IgD-negative memory B cell (primary cell): Measurements from ENCODE around the gene NXPH3. TPM values are rescaled to one million over a fixed set of nuclear protein-coding genes. Genes with fewer than 3 reads are reported as not detected.

Experiments
- H3K27ac Mint-ChIP-seq, 3 donors: one replicate each; pipeline ENCODE4 v1.8.0; 2020 to 2022; ENCODE audit warnings: mild to moderate bottlenecking in 3 of 3, mixed read lengths in 3 of 3, moderate library complexity in 1 of 3
- H3K27me3 Mint-ChIP-seq: one replicate; pipeline ENCODE4 v1.8.0; 2021; ENCODE audit warnings: mixed read lengths
- H3K36me3 Mint-ChIP-seq: one replicate; pipeline ENCODE4 v1.8.0; 2020; ENCODE audit warnings: mild to moderate bottlenecking, mixed read lengths
- H3K4me1 Mint-ChIP-seq, 3 donors: one replicate each; pipeline ENCODE4 v1.8.0; 2020 to 2022; ENCODE audit warnings: mixed read lengths in 3 of 3, mild to moderate bottlenecking in 1 of 3
- H3K4me3 Mint-ChIP-seq, 4 donors: one replicate each; pipeline ENCODE4 v1.8.0; 2020 to 2022; ENCODE audit warnings: mild to moderate bottlenecking in 4 of 4, mixed read lengths in 4 of 4, moderate library complexity in 3 of 4
- H3K9me3 Mint-ChIP-seq, 3 donors: one replicate each; pipeline ENCODE4 v1.8.0; 2020 to 2021; ENCODE audit warnings: mixed read lengths in 3 of 3, mild to moderate bottlenecking in 1 of 3
- polyA plus RNA-seq: library from polyadenylated mRNA; unstranded; fragments of 300-500 nt; fragmentation: Illumina TruSeq; gene quantifications from one replicate; pipeline ENCODE4 v1.2.3, GENCODE V29; 2021

Gene NXPH3
- polyA plus RNA-seq, 1 donor from 2014 or later: not detected

GRCh38 chr17:49603720-49604119 is 28.0 kb downstream of the NXPH3 start:
- Mint-ChIP-seq H3K27ac (no peak overlapping the region), H3K4me1 (no peaks in the 10 kb centered on the region), H3K4me3 (no peak overlapping the region), H3K27me3 (no peaks in the 10 kb centered on the region), H3K9me3 (no peaks in the 10 kb centered on the region), H3K36me3 (peaks cover 2% of the 10 kb centered on the region)

- H3K27ac Mint-ChIP-seq: no peak overlapping the region
- no peaks in the 10 kb centered on the region for H3K27me3 Mint-ChIP-seq
- peaks cover 2% of the 10 kb centered on the region for H3K36me3 Mint-ChIP-seq
- no peaks in the 10 kb centered on the region for H3K9me3 Mint-ChIP-seq
- H3K4me1 Mint-ChIP-seq: peaks cover 0 to under 1% (median 0%) of the 10 kb centered on the region in 3 donors
- no peak overlapping the region for H3K4me3 Mint-ChIP-seq
These were observed 28.7 kb downstream of the NXPH3 start for GRCh38 chr17:49604314-49604869.

DNA sequence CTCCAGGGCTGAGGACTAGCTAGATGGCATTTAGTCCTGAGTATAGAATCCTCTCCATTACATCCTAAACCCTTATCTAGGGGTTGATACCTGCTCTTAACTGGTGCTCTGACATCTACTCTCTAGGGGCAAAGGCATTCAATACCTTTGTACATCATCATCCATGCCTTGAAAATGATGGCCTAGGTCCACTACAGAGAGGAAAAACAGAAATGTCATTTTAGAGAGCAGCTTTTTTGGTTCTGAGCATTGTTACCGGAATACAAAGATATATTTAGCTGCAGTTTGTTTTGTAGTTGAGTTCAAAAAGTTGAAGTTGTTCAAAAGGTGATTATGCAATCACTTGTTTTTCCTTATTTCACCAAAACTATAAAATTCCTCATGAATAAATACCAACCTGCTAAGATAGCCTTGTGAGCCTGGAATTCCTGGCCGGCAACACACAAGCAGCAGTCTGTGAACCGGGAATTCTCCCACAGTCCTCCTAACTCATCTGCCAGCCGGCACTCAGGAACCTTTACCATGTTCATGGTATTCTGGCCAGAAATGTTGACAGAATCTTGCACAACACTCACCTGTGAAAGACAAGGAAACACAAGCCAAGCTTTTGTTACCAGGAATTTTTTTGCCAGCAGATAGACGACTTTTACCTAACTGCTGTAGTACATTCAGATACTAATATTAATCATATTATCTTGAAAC is 35.4 kb downstream of the NXPH3 start:
- H3K27ac Mint-ChIP-seq: no peak overlapping the region
- no peaks in the 10 kb centered on the region for H3K27me3 Mint-ChIP-seq
- H3K9me3 Mint-ChIP-seq: no peaks in the 10 kb centered on the region
- no peak overlapping the region for H3K4me3 Mint-ChIP-seq
- peaks cover 1% of the 10 kb centered on the region for H3K36me3 Mint-ChIP-seq
- peaks cover 0 to 2% (median 0%) of the 10 kb centered on the region in 3 donors for H3K4me1 Mint-ChIP-seq

GRCh38 chr17:49612726-49613125 is 37.1 kb downstream of the NXPH3 start:
- H3K27ac Mint-ChIP-seq: no peak overlapping the region
- no peaks in the 10 kb centered on the region for H3K9me3 Mint-ChIP-seq
- peaks cover 1% of the 10 kb centered on the region for H3K36me3 Mint-ChIP-seq
- H3K4me1 Mint-ChIP-seq: peaks cover 0 to 2% (median 0%) of the 10 kb centered on the region in 3 donors
- H3K27me3 Mint-ChIP-seq: no peaks in the 10 kb centered on the region
- H3K4me3 Mint-ChIP-seq: no peak overlapping the region

GRCh38 chr17:49613182-49613800 is 37.6 kb downstream of the NXPH3 start:
- H3K27me3 Mint-ChIP-seq: no peaks in the 10 kb centered on the region
- H3K4me3 Mint-ChIP-seq: no peak overlapping the region
- no peak overlapping the region for H3K27ac Mint-ChIP-seq
- H3K36me3 Mint-ChIP-seq: peaks cover 1% of the 10 kb centered on the region
- H3K4me1 Mint-ChIP-seq: peaks cover 0 to 2% (median 0%) of the 10 kb centered on the region in 3 donors
- H3K9me3 Mint-ChIP-seq: no peaks in the 10 kb centered on the region

GRCh38 chr17:49616086-49616485 is 40.4 kb downstream of the NXPH3 start:
- Mint-ChIP-seq H3K4me3 (no peak overlapping the region), H3K9me3 (no peaks in the 10 kb centered on the region), H3K27ac (no peak overlapping the region), H3K4me1 (no peaks in the 10 kb centered on the region), H3K27me3 (no peaks in the 10 kb centered on the region), H3K36me3 (peaks cover 4% of the 10 kb centered on the region)

DNA sequence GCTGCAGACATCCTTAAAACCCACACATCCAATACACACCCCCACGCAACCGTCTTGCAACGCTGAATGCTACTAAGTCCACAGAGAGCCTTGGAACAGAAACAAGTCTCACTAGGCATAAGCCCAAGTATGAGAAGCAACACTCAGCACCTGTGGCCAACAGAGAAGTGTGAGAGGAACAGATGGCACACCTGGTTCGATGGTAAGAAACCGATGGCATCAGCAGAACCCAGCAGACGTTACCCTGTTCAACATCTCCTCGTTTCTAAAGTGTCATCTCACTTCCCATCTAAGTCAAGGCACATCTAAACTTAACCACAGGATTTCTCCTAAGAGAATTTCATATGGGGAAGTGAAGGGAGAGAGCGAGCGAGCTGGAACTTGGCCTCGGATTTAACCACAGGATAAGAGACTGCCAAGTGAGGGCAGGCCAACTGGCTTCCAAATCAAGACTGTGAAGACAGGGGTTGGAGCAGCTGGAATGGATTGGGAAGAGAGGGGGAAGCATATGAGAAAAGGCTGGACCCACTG is 41.0 kb downstream of the NXPH3 start:
- H3K36me3 Mint-ChIP-seq: peaks cover 7% of the 10 kb centered on the region
- H3K9me3 Mint-ChIP-seq: no peaks in the 10 kb centered on the region
- H3K4me1 Mint-ChIP-seq: no peaks in the 10 kb centered on the region
- H3K27me3 Mint-ChIP-seq: no peaks in the 10 kb centered on the region
- H3K27ac Mint-ChIP-seq: peak overlapping the region in 1 of 3 donors; percentile 26
- peak overlapping the region in 1 of 4 donors; percentile 12 for H3K4me3 Mint-ChIP-seq

GRCh38 chr17:49618028-49618611 is 42.4 kb downstream of the NXPH3 start:
- Mint-ChIP-seq H3K27ac (no peak overlapping the region), H3K27me3 (no peaks in the 10 kb centered on the region), H3K4me3 (no peak overlapping the region), H3K36me3 (peaks cover 10% of the 10 kb centered on the region), H3K9me3 (no peaks in the 10 kb centered on the region), H3K4me1 (no peaks in the 10 kb centered on the region)

DNA sequence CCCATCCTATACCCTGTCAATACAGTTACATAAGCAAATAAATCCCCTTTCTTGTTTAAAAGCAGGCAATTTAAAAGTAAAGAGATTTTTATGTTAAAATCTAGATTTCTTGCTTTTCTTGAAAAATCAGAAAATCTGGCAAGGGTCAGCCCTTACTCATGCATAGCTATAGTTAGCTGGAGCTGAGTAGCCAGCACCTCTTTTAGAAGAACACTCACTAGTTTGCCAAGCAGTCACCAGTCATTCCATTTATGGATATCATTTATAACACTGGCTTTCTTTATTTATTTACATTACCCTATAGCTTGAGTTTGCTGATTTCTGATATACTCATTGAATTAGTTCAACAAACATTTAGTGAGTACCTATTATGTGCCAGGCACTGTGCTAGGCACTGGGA is 45.7 kb downstream of the NXPH3 start:
- Mint-ChIP-seq H3K27me3 (no peaks in the 10 kb centered on the region), H3K36me3 (peaks cover 11% of the 10 kb centered on the region), H3K4me3 (no peak overlapping the region), H3K4me1 (peaks cover 0 to 5% (median 2%) of the 10 kb centered on the region in 3 donors), H3K9me3 (no peaks in the 10 kb centered on the region), H3K27ac (no peak overlapping the region)

GRCh38 chr17:49621946-49622529 is 46.4 kb downstream of the NXPH3 start:
- Mint-ChIP-seq H3K9me3 (no peaks in the 10 kb centered on the region), H3K4me1 (peaks cover 0 to 5% (median 2%) of the 10 kb centered on the region in 3 donors), H3K27ac (no peak overlapping the region), H3K36me3 (peaks cover 11% of the 10 kb centered on the region), H3K27me3 (no peaks in the 10 kb centered on the region), H3K4me3 (peak overlapping the region in 1 of 4 donors; percentile 27)

GRCh38 chr17:49624896-49625295 is 49.2 kb downstream of the NXPH3 start:
- Mint-ChIP-seq H3K4me3 (no peak overlapping the region), H3K27ac (no peak overlapping the region), H3K27me3 (no peaks in the 10 kb centered on the region), H3K36me3 (peaks cover 11% of the 10 kb centered on the region), H3K9me3 (no peaks in the 10 kb centered on the region), H3K4me1 (peaks cover 4 to 18% (median 6%) of the 10 kb centered on the region in 3 donors)

GRCh38 chr17:49629447-49629846 is 53.8 kb downstream of the NXPH3 start:
- Mint-ChIP-seq H3K27ac (no peak overlapping the region), H3K27me3 (no peaks in the 10 kb centered on the region)

DNA sequence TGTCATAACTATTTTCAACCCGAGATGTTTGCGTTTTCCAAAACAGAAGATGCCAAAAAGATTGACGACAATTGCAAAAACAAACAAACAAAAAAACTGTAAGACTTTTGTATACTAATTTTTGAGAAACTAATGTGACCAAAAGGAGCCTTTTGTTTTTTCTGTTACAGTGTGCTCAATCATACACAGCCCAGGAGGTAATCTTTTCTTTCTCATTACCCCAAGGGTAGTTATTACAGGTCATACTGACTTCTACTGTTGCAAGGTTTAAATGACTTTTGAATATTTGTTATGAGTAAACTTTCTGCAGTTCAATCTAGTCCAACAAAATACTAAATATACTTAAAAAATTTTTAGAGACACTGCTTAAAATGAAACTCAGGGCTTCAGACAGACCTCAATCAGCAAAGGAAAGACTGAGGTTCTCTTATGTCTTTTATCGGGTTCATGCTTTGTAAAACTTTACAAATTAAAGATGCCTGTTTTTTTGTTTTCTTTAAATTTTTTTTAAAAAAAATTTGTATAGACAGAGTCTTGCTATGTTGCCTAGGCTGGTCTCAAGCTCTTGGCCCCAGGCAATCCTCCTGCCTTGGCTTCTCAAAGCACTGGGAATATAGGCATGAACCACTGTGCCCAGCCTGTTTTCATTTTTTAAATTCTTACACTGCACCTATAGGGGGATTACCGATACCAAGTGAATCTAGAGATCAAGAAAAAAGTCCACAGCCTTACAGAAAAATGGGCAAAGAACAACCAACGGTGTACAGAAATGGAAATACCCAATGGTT is 54.6 kb downstream of the NXPH3 start:
- no peak overlapping the region for H3K4me3 Mint-ChIP-seq
- H3K27me3 Mint-ChIP-seq: no peaks in the 10 kb centered on the region
- no peaks in the 10 kb centered on the region for H3K9me3 Mint-ChIP-seq
- H3K36me3 Mint-ChIP-seq: no peaks in the 10 kb centered on the region
- no peak overlapping the region for H3K27ac Mint-ChIP-seq
- H3K4me1 Mint-ChIP-seq: peaks cover 14 to 24% (median 14%) of the 10 kb centered on the region in 3 donors

More at GRCh38 chr17:49629447-49629846, 53.8 kb downstream of the NXPH3 start:
- Mint-ChIP-seq H3K9me3 (no peaks in the 10 kb centered on the region), H3K36me3 (no peaks in the 10 kb centered on the region), H3K4me3 (no peak overlapping the region), H3K4me1 (peaks cover 13 to 16% (median 14%) of the 10 kb centered on the region in 3 donors)

DNA sequence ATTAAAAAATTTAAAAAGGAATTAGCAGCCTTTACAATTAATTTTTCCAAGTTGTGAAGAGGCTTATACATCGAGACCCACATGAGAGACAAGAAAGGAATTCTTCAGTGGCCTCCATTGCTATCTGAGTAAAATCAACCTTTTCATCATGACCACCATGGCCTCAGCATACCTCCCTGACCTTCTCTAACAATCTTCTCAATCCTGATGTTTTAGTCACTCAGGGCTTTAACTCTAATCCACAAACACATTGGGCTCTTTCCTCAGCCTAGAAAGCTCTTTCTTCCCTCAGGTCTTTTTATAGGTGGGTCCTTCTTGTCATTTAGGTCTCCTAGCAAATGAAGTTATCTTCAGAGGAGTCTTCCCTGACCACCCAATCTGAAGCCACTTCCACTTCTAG is 55.8 kb downstream of the NXPH3 start:
- no peak overlapping the region for H3K27ac Mint-ChIP-seq
- no peaks in the 10 kb centered on the region for H3K36me3 Mint-ChIP-seq
- H3K9me3 Mint-ChIP-seq: no peaks in the 10 kb centered on the region
- H3K4me1 Mint-ChIP-seq: peaks cover 14 to 25% (median 14%) of the 10 kb centered on the region in 3 donors
- peak overlapping the region in 1 of 4 donors; percentile 43 for H3K4me3 Mint-ChIP-seq
- H3K27me3 Mint-ChIP-seq: no peaks in the 10 kb centered on the region
